ENCODE data around the gene LBHD1.
A peak's percentile ranks its signal among the peaks of the same experiment; 100 is the strongest.
"Not testable (repeated sequence)": the region's sequence is repeated elsewhere in the genome, so short reads cannot be mapped to it uniquely, and the experiment has no call there.

The LBHD1 gene

GRCh38 chr11:62621567-62622470, 50.2 kb downstream of the LBHD1 start, which contains the start of gene B3GAT3:
Gene B3GAT3 (minus strand): TSS chr11:62621986. CDS start chr11:62621947, 39 bp downstream.
- CTCF ChIA-PET = interaction anchor here (0.9 to 6.2 kb wide), 14 partner anchors 8 to 227 kb away, joined by 3 to 49 read pairs (median 5); partner anchors contain the start of genes EML3, ROM1 and TUT1
- peak; percentile 24 for TF ChIP-seq CTCF (IDR thresholded peaks at IDR 0.05; ENCODE audit: insufficient read depth, low read length, missing control alignments)

GRCh38 chr11:62621027-62621566, 51.0 kb downstream of the LBHD1 start:
- H3K4me3 ChIP-seq (ENCODE audit: low read depth, low read length) = peak overlapping the region; percentile 83
- no peak for TF ChIP-seq CTCF (IDR thresholded peaks at IDR 0.05; ENCODE audit: insufficient read depth, low read length, missing control alignments)
- POLR2A ChIA-PET = interaction anchor here (1.0 to 2.5 kb wide), 12 partner anchors 9 to 76 kb away, joined by 3 to 16 read pairs (median 6); partner anchors contain the start of genes C11orf98, CSKMT, EML3 and GANAB

More at GRCh38 chr11:62621567-62622470, 50.2 kb downstream of the LBHD1 start, which contains the start of gene B3GAT3:
- POLR2A ChIA-PET = interaction anchor here (1.0 to 2.5 kb wide), 15 partner anchors 8 to 86 kb away, joined by 3 to 16 read pairs (median 6); partner anchors contain the start of genes AHNAK, BSCL2, C11orf98 and CSKMT
- peak within 1 kb of the TSS; percentile 83 for H3K4me3 ChIP-seq (ENCODE audit: low read depth, low read length)
- DNase-seq (ENCODE audit: low read depth, low spot score) = peak; percentile 82

GRCh38 chr11:62616957-62617356, 55.1 kb downstream of the LBHD1 start:
- POLR2A ChIA-PET; DNase-seq (ENCODE audit: low read depth, low spot score); H3K4me3 ChIP-seq (ENCODE audit: low read depth, low read length): not testable (repeated sequence)
- CTCF ChIA-PET = interaction anchor here (1.5 kb wide), 1 partner anchor 15 kb away, joined by 4 read pairs; the partner anchor contains the start of gene MTA2

More at GRCh38 chr11:62621027-62621566, 51.0 kb downstream of the LBHD1 start:
- CTCF ChIA-PET = interaction anchor here (0.9 to 6.2 kb wide), 12 partner anchors 8 to 226 kb away, joined by 3 to 49 read pairs (median 5); partner anchors contain the start of genes EML3, ROM1 and TUT1
- no peak for DNase-seq (ENCODE audit: low read depth, low spot score)

- no peak for DNase-seq (ENCODE audit: low read depth, low spot score)
- H3K4me3 ChIP-seq (ENCODE audit: low read depth, low read length) = no peak overlapping the region
- TF ChIP-seq CTCF (IDR thresholded peaks at IDR 0.05; ENCODE audit: insufficient read depth, low read length, missing control alignments) = no peak
- POLR2A ChIA-PET = no interaction called here
- CTCF ChIA-PET = no interaction called here
Observed at GRCh38 chr11:62615521-62615920, 56.5 kb downstream of the LBHD1 start.

GRCh38 chr11:62614275-62614674, 57.8 kb downstream of the LBHD1 start:
- ChIA-PET CTCF (interaction anchor here (1.2 to 12.0 kb wide), 2 partner anchors 11 to 20 kb away, joined by 3 to 95 read pairs; partner anchors contain the start of gene TUT1), POLR2A (interaction anchor here (0.7 kb wide), 1 partner anchor 39 kb away, joined by 3 read pairs; the partner anchor contains the start of gene INTS5)
- DNase-seq (ENCODE audit: low read depth, low spot score) = no peak

More at GRCh38 chr11:62614275-62614674, 57.8 kb downstream of the LBHD1 start:
- no peak overlapping the region for H3K4me3 ChIP-seq (ENCODE audit: low read depth, low read length)
- TF ChIP-seq CTCF (IDR thresholded peaks at IDR 0.05; ENCODE audit: insufficient read depth, low read length, missing control alignments) = no peak
